Activated CD8-positive, alpha-beta memory T cell treated with anti-CD3 and anti-CD28 coated beads, Interleukin-2, amount 10 ng/mL, durations not matched to agents 7 days and 5 days (primary cell): ENCODE data around the gene ACTL7A. TPM values are rescaled to one million over a fixed set of nuclear protein-coding genes. Genes with fewer than 3 reads are reported as not detected.

Experiments
- ATAC-seq: fragments of 150-1000 bp; cut with Tn5 transposase; one replicate; pipeline ENCODE4 v1.10.0; 2021; ENCODE audit warnings: moderate library complexity
- CTCF ChIA-PET: fragments of 350-600 bp; sonication (Branson Sonifier 250); formaldehyde crosslinking; loops from one replicate; lab custom pipeline; 2021; ENCODE audit warnings: antibody characterized with exemption; lab: Charles Lee
- DNase-seq: peaks from one replicate; pipeline ENCODE4 v3.0.0-alpha.2; 2020
- H3K27ac Mint-ChIP-seq: one replicate; pipeline ENCODE4 v1.8.0; 2021; ENCODE audit warnings: mild to moderate bottlenecking, mixed read lengths
- H3K27me3 Mint-ChIP-seq: one replicate; pipeline ENCODE4 v1.8.0; 2021; ENCODE audit warnings: mixed read lengths
- H3K36me3 Mint-ChIP-seq: one replicate; pipeline ENCODE4 v1.8.0; 2021; ENCODE audit warnings: mild to moderate bottlenecking, mixed read lengths
- H3K4me1 Mint-ChIP-seq: one replicate; pipeline ENCODE4 v1.8.0; 2021; ENCODE audit warnings: mixed read lengths
- H3K4me3 Mint-ChIP-seq: one replicate; pipeline ENCODE4 v1.8.0; 2021; ENCODE audit warnings: mild to moderate bottlenecking, moderate library complexity, mixed read lengths
- H3K9me3 Mint-ChIP-seq: one replicate; pipeline ENCODE4 v1.8.0; 2022; ENCODE audit warnings: low read depth, mixed read lengths
- total RNA-seq, 2 experiments: library from RNA; stranded (reverse); gene quantifications; one replicate each; pipeline ENCODE4 v1.2.3, GENCODE V29; 2021

ACTL7A gene
- total RNA-seq, 2 experiments from 2014 or later: not detected

DNA sequence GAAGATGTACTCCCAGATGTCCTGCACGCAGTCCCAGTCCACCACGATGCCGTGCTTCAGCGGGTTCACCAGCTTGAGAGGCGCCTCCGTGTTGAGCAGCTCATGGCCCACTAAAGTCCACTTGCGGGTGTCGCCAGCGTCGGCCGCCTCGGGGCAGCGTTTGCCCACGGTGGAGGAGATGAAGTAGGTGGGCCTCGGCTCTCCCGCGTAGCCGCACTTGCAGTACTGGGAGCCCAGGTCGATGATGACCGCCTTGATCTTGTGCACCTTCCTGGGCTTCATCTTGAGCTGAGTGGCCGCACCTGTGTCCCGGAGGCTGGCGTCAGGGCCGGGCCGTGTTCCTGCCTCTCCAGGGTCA lies 6.6 kb upstream of the ACTL7A start:
- DNase-seq (no peak), ATAC-seq (no peak)
- H3K27ac Mint-ChIP-seq: no peak overlapping the region
- H3K4me3 Mint-ChIP-seq: no peak overlapping the region
- H3K9me3 Mint-ChIP-seq: no peaks in the 10 kb centered on the region
- CTCF ChIA-PET: interaction anchor here (1.4 kb wide), 1 partner anchor 99 kb away, joined by 3 read pairs; no protein-coding TSS in a partner anchor
- H3K4me1 Mint-ChIP-seq: peaks cover 6% of the 10 kb centered on the region
- H3K27me3 Mint-ChIP-seq: no peaks in the 10 kb centered on the region
- no peaks in the 10 kb centered on the region for H3K36me3 Mint-ChIP-seq

DNA sequence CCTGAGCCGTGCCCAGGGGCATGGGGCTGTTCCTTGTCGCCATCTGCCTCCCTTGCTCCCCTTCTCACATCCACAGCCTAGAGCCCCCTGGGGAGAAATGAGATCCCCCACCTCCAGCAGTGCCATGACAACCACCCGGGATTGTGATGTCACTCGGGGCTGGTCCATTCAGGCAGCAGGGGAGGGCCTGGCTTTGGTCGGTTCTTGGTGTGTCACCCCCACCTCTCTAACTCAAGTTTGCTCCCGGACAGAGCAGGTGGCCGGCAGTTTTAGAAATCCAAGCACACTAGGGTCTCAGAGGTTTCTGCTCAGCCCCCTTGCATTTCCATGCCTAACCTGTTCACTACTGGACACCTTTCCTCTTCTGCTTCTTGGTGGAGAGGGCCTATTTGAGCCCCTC lies 6.2 kb upstream of the ACTL7A start, which contains the start of gene ACTL7B:
TSS of gene ACTL7B (minus strand) at position 99 of the 400 bp plus-strand sequence. CDS start at position 43, 56 bp downstream.
- no peak for ATAC-seq
- Mint-ChIP-seq H3K27ac (no peak within 1 kb of the TSS), H3K36me3 (no peaks in the 10 kb centered on the region), H3K9me3 (no peaks in the 10 kb centered on the region), H3K4me1 (peaks cover 6% of the 10 kb centered on the region), H3K4me3 (no peak within 1 kb of the TSS), H3K27me3 (no peaks in the 10 kb centered on the region)
- CTCF ChIA-PET: interaction anchor here (1.4 kb wide), 1 partner anchor 98 kb away, joined by 3 read pairs; no protein-coding TSS in a partner anchor
- DNase-seq: no peak

DNA sequence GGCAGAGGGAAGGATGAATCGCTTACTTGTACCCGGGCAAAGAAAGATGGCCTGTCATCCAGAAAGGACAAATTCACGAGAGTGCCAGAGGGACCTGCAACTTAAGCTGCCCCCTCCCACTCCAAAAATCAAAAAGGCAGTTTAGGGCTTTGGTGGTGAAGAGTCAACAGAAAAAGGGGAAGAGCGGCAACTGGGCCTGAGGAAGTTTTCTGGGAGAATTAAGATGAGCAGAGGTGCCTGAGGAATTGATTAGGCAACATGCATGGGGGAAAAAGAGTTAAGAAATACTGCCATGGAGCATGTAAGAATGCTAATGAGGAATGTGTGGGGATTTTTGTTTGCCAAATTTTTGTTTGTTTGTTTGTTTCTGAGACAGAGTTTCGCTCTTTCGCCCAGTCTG lies 4.5 kb upstream of the ACTL7A start:
- no peak for ATAC-seq
- H3K4me3 Mint-ChIP-seq: no peak overlapping the region

DNA sequence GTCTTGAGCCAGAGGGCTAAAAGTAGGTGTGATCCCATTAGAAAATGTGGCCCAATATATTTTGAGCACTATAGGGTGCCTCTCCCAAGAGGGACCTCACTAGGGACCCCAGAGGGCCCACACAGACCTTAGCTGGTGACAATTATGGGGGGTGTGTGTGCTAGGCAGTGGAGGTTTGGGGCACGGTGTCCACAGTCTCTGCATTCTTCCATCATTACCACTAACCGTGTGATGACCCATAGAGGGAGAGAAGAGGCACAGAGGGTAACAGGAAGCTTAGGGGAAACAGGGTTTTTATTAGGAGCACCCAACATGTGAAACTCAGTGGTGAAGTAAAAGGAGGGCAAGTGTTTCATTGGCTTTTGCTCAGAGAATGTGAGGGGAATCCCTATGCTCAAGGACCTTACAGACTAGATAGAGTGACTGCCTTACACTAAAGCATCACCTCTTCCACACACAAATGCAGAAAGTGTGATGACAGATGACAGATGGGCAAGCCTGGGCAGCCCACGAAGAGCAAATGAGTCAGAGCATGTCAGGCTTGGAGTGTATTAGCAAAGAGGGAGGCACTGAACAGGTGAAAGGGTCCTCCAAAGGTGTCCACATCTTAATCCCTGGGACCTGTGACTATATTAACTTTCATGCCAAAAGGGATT lies 2.5 kb upstream of the ACTL7A start:
- DNase-seq (no peak), ATAC-seq (no peak)

More for the DNA sequence above, 4.5 kb upstream of the ACTL7A start:
- no peaks in the 10 kb centered on the region for H3K36me3 Mint-ChIP-seq
- CTCF ChIA-PET: no interaction called here
- no peak for DNase-seq
- H3K9me3 Mint-ChIP-seq: no peaks in the 10 kb centered on the region
- no peak overlapping the region for H3K27ac Mint-ChIP-seq
- peaks cover 6% of the 10 kb centered on the region for H3K4me1 Mint-ChIP-seq
- no peaks in the 10 kb centered on the region for H3K27me3 Mint-ChIP-seq

DNA sequence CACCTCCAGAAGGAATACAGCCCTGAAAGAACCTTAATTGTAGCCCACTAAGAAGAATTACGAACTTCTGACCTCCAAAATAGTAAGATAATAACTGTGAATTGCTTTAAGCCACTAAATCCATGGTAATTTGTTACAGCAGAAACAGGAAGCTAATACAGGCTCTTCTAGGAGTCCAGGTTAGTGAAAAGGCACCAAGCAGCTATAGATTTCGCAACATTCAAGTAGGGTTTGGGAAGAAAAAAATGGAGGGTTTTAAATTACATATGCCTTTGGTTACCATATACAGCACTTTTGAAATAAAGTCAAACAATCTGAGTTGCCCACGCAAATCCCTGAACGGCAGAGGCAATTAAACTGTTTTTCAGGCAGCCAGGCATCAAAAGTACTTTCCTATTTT lies 1.7 kb upstream of the ACTL7A start:
- CTCF ChIA-PET: no interaction called here
- no peak overlapping the region for H3K4me3 Mint-ChIP-seq
- ATAC-seq: no peak
- no peaks in the 10 kb centered on the region for H3K9me3 Mint-ChIP-seq
- no peak overlapping the region for H3K27ac Mint-ChIP-seq
- H3K4me1 Mint-ChIP-seq: peaks cover 6% of the 10 kb centered on the region
- DNase-seq: no peak
- H3K36me3 Mint-ChIP-seq: no peaks in the 10 kb centered on the region
- no peaks in the 10 kb centered on the region for H3K27me3 Mint-ChIP-seq

More for the DNA sequence above, 2.5 kb upstream of the ACTL7A start:
- Mint-ChIP-seq H3K4me3 (no peak overlapping the region), H3K4me1 (peaks cover 6% of the 10 kb centered on the region), H3K9me3 (no peaks in the 10 kb centered on the region), H3K27me3 (no peaks in the 10 kb centered on the region), H3K36me3 (no peaks in the 10 kb centered on the region), H3K27ac (no peak overlapping the region)
- CTCF ChIA-PET: no interaction called here

DNA sequence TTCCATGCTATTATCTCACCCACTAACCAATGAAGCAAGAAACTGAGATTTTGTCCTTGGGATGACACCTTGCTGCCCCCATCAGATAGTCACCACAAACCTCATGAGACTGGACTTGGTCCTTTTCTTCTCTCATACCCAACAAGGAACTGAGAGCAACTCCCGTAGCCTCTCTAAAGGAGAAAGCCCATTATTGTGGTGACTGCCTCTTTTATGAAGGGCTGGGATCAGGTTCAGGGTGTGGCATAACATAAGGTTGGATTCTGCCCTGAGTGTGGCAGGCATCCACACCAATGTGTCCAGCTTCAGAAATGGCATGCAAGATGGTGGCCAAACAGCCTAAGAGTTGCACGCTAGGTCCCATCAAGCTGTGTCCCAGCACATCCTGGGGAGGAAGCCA lies 1.3 kb upstream of the ACTL7A start:
- Mint-ChIP-seq H3K4me1 (peaks cover 6% of the 10 kb centered on the region), H3K27me3 (no peaks in the 10 kb centered on the region), H3K27ac (no peak overlapping the region), H3K9me3 (no peaks in the 10 kb centered on the region), H3K36me3 (no peaks in the 10 kb centered on the region), H3K4me3 (no peak overlapping the region)
- ATAC-seq: no peak
- no peak for DNase-seq
- CTCF ChIA-PET: no interaction called here

DNA sequence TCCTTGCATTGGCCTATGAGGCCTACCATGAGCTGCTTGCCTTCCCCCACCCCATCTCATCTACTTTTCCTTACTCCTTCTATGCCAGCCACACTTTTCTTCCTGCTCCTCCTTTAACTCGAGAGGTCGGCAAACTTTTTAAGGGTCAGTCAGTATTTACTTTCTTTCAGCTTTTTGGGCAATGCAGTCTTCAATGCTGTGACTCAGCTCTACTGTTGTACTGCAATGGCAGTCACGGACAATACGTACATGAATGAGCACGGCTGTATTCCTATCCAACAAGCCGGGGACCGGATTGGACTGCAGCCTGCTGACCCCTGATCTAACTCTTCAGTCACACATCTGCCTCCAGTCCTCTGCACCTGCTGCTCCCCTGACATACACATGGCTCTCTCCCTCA lies 602 bp upstream of the ACTL7A start:
- Mint-ChIP-seq H3K4me3 (no peak overlapping the region), H3K36me3 (no peaks in the 10 kb centered on the region), H3K27ac (no peak overlapping the region), H3K9me3 (no peaks in the 10 kb centered on the region), H3K27me3 (no peaks in the 10 kb centered on the region), H3K4me1 (peaks cover 6% of the 10 kb centered on the region)
- DNase-seq: no peak
- CTCF ChIA-PET: no interaction called here
- ATAC-seq: no peak

DNA sequence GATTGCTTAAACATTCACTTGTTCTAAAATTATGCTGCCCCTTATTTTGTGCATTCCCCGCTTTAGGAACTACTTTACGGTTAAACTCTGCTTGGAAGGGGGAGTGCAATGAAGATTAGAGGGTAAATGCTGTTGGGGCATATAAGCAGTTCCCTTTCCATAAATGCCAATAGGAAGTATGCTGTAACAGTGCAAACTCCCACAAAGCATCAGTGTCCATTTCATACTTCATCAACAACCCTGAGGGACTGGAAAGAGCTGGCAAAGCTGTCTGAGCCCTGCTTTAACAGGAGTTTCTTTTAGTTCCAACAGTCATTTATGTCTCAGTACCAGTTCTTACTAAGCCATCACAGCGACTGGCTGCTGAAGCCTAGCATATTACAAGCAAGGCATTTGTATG lies 1.8 kb downstream of the ACTL7A start:
- H3K4me1 Mint-ChIP-seq: peaks cover 6% of the 10 kb centered on the region
- CTCF ChIA-PET: no interaction called here

DNA sequence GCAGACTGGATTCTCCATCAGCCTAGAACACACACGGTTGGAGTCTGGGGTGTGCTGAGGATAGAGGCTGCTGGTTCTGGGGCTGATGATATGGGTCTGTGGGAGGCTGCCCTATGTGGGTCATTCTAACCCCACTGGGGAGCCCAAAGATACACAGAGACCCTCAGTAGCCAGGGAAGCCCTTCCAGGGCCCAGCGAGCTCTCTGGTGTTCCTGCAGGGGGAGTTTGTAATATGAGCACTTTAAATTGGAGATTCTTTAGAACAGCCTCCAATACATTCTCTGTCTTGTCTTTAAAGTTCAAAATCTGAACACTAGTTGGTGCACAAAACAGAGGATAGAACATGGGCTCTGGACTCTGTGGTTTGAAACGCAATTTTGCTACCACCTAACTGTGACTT lies 2.4 kb downstream of the ACTL7A start:
- CTCF ChIA-PET: no interaction called here

More for the DNA sequence above, 1.8 kb downstream of the ACTL7A start:
- H3K27me3 Mint-ChIP-seq: no peaks in the 10 kb centered on the region
- H3K27ac Mint-ChIP-seq: no peak overlapping the region
- no peak overlapping the region for H3K4me3 Mint-ChIP-seq
- ATAC-seq: no peak
- no peaks in the 10 kb centered on the region for H3K9me3 Mint-ChIP-seq
- DNase-seq: no peak
- H3K36me3 Mint-ChIP-seq: peaks cover 4% of the 10 kb centered on the region

DNA sequence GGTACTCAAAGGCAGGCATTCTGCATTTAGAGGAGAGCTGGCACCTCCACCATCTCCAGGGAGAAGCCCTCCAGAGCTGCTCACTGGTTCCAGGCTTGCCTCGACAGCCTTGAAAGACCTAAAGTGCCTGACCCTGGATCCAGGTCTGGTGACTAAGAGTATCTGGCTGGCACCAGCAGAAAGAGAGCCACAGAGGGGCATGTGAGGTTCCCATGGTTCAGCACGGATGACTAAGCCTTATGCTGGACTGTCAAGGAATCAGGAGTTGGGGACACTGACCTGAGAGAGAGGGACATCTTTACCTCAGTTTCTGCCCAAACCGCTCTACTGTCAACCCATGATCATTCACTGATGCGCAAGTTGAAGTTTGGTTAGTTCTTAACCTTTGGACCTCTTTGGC lies 3.0 kb downstream of the ACTL7A start:
- Mint-ChIP-seq H3K9me3 (no peaks in the 10 kb centered on the region), H3K27me3 (no peaks in the 10 kb centered on the region), H3K27ac (no peak overlapping the region), H3K36me3 (peaks cover 6% of the 10 kb centered on the region), H3K4me3 (no peak overlapping the region), H3K4me1 (no peaks in the 10 kb centered on the region)
- CTCF ChIA-PET: no interaction called here
- DNase-seq (no peak), ATAC-seq (no peak)

More for the DNA sequence above, 2.4 kb downstream of the ACTL7A start:
- H3K9me3 Mint-ChIP-seq: no peaks in the 10 kb centered on the region
- peaks cover 6% of the 10 kb centered on the region for H3K4me1 Mint-ChIP-seq
- H3K4me3 Mint-ChIP-seq: no peak overlapping the region
- no peaks in the 10 kb centered on the region for H3K27me3 Mint-ChIP-seq
- ATAC-seq (no peak), DNase-seq (no peak)
- H3K36me3 Mint-ChIP-seq: peaks cover 6% of the 10 kb centered on the region
- no peak overlapping the region for H3K27ac Mint-ChIP-seq

DNA sequence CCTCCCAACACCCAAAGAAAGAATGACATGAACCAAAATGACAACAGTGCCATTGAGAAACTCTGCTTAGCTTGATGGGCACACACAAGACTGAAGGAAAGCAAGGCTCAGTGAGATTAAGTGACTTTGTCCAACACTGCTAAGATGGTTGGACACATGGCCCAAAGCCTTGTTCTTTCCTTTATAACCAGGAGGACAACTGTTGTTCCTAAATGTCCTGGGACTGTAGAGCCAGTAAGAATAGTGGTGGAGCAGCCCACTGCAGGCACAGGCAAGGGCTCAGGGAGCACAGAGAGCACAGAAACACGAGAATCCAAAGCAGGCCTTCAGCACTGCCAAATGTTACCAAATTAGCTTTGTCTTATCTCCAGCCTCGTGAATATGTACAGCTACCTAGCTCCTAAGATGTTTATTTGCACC lies 3.9 kb downstream of the ACTL7A start:
- no peak for ATAC-seq
- Mint-ChIP-seq H3K27me3 (no peaks in the 10 kb centered on the region), H3K27ac (no peak overlapping the region), H3K4me1 (no peaks in the 10 kb centered on the region), H3K9me3 (no peaks in the 10 kb centered on the region), H3K36me3 (peaks cover 12% of the 10 kb centered on the region), H3K4me3 (no peak overlapping the region)
- DNase-seq: no peak
- CTCF ChIA-PET: no interaction called here

DNA sequence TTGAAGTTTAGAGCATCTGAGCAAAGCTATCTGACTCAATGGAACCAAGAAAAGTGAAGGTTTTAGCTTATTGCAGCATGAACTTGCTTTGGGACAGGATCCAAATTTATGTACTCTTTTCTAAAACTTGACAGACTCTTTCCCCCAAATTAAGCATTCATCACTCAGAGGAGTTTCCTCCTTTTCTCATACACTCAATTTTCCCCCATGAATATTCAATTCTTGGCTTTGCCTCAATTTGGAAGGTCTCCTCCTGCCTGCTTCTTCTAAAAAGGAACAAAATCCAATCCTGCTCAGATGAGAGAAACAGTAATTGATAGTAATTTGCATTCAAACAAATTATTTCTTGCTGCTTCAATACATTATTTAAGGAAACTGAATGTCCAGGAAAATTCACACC lies 5.0 kb downstream of the ACTL7A start:
- Mint-ChIP-seq H3K27ac (no peak overlapping the region), H3K9me3 (peaks cover 6% of the 10 kb centered on the region), H3K27me3 (no peaks in the 10 kb centered on the region), H3K4me3 (no peak overlapping the region), H3K36me3 (peaks cover 21% of the 10 kb centered on the region), H3K4me1 (no peaks in the 10 kb centered on the region)
- DNase-seq (no peak), ATAC-seq (no peak)
- CTCF ChIA-PET: no interaction called here

DNA sequence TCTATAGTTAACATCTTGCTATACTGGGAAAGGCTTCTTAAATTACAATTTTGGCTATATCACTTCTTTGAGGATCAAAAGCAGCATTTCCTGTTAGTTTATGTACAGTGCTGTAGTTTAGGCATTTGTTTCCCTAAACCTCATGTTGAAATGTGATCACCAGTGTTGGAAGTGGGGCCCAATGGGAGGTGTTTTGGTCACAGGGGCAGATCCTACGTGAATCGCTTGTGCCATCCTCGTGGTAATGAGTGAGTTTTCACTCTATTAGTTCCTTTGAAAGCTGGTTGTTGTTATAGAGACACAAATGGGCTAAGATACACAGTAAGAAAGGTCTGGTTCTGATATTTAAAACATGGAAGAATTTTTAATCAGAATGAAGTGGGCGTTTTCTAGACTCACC lies 5.8 kb downstream of the ACTL7A start:
- no peak for ATAC-seq
- peaks cover 23% of the 10 kb centered on the region for H3K36me3 Mint-ChIP-seq

DNA sequence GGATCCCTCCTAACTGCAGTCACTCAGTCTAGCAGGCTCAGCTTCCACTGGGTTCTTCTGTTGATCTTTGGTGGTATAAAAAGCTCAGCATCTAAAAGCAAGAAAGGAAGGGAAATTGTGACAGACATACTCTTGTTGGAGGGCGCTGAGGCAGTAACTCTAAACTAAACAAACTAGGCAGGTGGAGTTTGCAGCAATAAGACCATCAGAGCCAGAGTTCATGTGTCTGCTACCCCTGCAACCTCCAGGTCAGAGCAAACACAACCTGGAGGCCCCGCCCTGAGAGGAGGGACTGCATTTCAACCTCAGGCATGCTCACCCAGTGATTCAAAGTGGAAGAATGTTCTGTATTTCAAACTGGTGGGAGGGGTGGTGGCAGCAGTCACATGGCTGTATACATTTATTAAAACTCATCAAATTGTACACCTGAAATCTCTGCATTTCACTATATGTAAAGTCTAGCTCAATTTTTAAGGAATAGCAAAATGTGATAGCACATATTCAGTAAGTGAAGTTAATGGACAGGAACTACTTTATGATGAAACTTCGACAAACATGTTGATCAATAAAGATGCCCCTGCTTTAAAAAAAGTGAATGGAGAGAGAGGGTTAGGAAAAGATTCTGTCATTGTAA lies 7.1 kb downstream of the ACTL7A start:
- DNase-seq (no peak), ATAC-seq (no peak)
- peaks cover 30% of the 10 kb centered on the region for H3K36me3 Mint-ChIP-seq
- no peak overlapping the region for H3K4me3 Mint-ChIP-seq
- peaks cover 6% of the 10 kb centered on the region for H3K9me3 Mint-ChIP-seq
- CTCF ChIA-PET: no interaction called here
- no peaks in the 10 kb centered on the region for H3K27me3 Mint-ChIP-seq
- no peak overlapping the region for H3K27ac Mint-ChIP-seq
- H3K4me1 Mint-ChIP-seq: no peaks in the 10 kb centered on the region

More for the DNA sequence above, 5.8 kb downstream of the ACTL7A start:
- peaks cover 6% of the 10 kb centered on the region for H3K9me3 Mint-ChIP-seq
- no peaks in the 10 kb centered on the region for H3K27me3 Mint-ChIP-seq
- no peak overlapping the region for H3K27ac Mint-ChIP-seq
- CTCF ChIA-PET: no interaction called here
- H3K4me1 Mint-ChIP-seq: no peaks in the 10 kb centered on the region
- no peak overlapping the region for H3K4me3 Mint-ChIP-seq
- DNase-seq: no peak
